Coronary artery (tissue), 2 donors: ENCODE measurements around the gene NUDT16L1.

ENCODE experiments used
- DNase-seq: peaks from one replicate; pipeline ENCODE4 v3.0.0-alpha.2; 2017; ENCODE audit warnings: low spot score
- H3K27ac ChIP-seq, 2 donors: fragments of 200-600 bp; sonication (generic); one replicate each; pipeline ENCODE4 v1.5.1; 2016 to 2019
- H3K4me3 ChIP-seq: fragments of 200-600 bp; sonication (generic); 2 replicates; pipeline ENCODE4 v1.5.1; 2016; ENCODE audit warnings: mild to moderate bottlenecking, moderate library complexity
- TF ChIP-seq, protein P1 (sequence below): fragments of 200-600 bp; sonication (generic); IDR thresholded peaks from one replicate; pipeline ENCODE4 v1.5.1; 2019; ENCODE audit warnings: antibody characterized with exemption

Gene NUDT16L1

DNA sequence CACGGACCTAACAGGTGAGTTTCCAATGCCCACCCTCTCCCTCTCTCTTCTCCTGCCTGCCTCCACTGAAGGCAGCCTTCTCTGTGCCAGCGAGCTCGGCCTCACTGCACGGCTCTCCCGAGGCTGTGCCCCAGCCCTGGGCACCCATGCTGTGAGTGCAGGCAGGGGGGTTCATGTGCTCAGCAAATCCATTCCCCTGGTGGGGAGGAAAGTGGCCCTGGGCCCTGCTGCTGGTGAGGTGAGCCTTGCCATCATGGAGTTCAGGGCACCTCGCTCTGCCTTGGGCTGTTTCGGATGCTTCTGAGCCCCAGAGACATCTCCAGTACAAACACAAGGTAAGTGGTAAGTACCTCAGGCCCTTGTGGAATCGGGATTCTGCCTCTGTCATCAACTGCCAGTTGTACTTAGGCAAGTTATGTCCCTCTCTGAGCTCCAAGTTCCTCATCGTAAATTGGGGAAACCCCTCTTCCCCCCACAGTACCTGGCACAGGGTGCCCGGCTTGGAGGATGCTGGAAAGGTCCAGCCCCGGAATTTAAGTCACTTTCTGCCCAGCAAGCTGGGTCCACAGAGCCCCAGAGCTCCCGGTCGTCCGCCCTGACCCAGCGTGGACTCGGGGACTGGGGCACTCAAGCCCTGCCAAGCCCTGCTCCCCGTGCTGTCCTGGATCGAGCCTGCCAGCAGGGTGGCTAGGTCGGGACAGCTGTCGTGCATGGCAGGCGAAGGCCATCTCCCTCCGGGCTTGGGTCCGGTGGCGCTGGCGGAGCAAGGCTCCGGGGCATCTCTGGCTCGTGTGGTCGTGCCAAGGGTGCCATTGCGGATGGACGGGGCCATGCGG, 684 bp upstream of the NUDT16L1 start:
- H3K27ac ChIP-seq: peak overlapping the region; percentile 58 to 96
- peak overlapping the region; percentile 100 for H3K4me3 ChIP-seq
- DNase-seq: no peak
- TF ChIP-seq, protein P1, sequence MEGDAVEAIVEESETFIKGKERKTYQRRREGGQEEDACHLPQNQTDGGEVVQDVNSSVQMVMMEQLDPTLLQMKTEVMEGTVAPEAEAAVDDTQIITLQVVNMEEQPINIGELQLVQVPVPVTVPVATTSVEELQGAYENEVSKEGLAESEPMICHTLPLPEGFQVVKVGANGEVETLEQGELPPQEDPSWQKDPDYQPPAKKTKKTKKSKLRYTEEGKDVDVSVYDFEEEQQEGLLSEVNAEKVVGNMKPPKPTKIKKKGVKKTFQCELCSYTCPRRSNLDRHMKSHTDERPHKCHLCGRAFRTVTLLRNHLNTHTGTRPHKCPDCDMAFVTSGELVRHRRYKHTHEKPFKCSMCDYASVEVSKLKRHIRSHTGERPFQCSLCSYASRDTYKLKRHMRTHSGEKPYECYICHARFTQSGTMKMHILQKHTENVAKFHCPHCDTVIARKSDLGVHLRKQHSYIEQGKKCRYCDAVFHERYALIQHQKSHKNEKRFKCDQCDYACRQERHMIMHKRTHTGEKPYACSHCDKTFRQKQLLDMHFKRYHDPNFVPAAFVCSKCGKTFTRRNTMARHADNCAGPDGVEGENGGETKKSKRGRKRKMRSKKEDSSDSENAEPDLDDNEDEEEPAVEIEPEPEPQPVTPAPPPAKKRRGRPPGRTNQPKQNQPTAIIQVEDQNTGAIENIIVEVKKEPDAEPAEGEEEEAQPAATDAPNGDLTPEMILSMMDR: no peak

DNA sequence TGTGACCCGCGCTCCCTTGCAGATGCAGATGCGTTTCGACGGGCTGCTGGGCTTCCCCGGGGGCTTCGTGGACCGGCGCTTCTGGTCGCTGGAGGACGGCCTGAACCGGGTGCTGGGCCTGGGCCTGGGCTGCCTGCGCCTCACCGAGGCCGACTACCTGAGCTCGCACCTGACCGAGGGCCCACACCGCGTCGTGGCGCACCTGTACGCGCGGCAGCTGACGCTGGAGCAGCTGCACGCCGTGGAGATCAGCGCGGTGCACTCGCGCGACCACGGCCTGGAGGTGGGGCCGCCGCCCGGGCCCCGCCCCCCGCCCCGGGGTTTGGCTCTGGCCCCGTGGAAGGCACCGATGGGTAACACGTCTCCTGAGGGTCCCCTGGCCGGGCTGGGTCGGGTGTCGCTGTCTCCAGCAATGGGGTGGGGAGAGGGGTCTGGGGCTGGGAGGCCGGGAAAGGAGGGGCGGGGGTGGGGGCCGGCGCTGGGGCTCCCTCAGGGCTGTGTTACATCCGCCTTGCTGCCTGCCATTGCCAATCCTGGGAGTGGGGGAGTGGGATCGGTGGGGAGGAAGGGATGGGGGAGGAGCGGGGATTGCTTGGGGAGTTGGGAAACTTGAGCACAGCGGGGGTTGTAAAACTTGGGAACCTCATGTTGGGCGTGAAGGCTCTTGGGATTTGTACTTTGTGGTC, 737 bp downstream of the NUDT16L1 start:
- H3K4me3 ChIP-seq: peak overlapping the region; percentile 100
- TF ChIP-seq, protein P1: no peak
- H3K27ac ChIP-seq: peak overlapping the region; percentile 80 to 96
- DNase-seq: no peak

DNA sequence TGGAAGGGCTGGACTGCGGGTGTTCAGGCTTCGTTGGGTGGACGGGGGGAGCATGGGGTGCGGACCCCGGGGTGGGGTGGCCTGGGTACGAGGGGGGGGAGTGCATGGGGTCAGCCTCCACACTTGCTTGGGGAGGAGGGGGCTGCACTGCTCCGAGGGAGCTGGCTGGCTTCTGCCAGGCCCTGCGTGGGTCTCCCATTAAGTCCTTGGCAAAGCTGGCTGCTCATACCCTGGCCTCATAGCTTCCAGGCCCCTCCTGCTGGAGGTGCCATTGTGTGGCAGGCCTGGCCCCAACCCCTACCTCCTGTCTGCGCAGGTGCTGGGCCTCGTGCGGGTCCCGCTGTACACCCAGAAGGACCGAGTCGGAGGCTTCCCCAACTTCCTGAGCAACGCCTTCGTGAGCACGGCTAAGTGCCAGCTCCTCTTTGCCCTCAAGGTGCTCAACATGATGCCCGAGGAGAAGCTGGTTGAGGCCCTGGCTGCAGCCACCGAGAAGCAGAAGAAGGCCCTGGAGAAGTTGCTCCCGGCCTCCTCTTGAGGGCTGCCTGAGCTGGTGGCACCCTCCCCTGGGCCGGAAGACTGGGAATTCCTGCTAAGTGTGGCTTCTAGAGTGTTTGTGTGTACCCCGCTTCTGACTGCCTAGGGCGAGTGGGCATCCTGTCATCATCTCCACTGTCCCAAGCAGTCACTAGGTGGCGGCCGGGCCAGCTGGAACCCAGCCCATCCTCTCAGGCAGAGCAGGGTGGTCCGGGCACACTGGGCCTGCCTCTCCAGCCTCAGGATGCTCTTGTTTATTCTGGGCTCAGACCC, 1.5 kb downstream of the NUDT16L1 start:
- no peak for DNase-seq
- TF ChIP-seq, protein P1: no peak
- H3K4me3 ChIP-seq: peak overlapping the region; percentile 100
- peak overlapping the region; percentile 80 to 96 for H3K27ac ChIP-seq

DNA sequence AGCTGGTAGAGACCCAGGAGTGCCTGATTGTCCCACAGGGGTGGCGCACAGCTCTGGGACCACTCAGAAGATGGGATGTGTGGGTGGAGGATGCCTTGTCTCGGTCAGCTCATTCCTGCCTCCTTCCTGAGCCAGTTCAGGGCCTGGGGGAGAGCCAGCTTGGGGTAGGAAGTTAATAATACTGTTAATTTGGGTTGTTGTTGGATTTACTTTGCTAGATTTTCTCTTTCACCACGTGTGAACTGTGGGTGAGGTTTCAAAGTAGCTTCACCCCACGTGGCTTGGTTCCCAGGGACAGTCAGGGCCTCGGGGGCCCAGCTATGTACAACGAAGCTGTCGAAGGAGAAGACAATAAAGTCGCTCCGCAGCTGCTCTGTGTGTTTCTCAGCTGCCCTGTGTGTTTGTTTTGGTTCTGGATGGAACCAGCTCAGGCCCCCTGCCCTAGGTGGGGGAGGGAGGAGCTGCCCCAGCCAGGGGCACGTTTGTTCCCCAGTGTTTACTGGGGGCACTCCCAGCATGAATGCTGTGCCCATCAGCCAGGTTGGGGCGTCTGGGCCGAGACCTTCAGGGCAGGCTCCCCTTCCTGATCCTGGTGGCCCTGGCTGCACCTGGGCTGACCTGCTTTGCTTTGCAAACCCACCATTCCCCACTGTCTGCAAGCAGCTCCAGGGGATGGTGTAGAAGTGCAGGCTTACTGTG, 2.3 kb downstream of the NUDT16L1 start:
- DNase-seq: no peak
- TF ChIP-seq, protein P1: no peak
- Histone ChIP-seq H3K4me3 (no peak overlapping the region), H3K27ac (peak overlapping the region in 1 of 2 donors; percentile 96)

DNA sequence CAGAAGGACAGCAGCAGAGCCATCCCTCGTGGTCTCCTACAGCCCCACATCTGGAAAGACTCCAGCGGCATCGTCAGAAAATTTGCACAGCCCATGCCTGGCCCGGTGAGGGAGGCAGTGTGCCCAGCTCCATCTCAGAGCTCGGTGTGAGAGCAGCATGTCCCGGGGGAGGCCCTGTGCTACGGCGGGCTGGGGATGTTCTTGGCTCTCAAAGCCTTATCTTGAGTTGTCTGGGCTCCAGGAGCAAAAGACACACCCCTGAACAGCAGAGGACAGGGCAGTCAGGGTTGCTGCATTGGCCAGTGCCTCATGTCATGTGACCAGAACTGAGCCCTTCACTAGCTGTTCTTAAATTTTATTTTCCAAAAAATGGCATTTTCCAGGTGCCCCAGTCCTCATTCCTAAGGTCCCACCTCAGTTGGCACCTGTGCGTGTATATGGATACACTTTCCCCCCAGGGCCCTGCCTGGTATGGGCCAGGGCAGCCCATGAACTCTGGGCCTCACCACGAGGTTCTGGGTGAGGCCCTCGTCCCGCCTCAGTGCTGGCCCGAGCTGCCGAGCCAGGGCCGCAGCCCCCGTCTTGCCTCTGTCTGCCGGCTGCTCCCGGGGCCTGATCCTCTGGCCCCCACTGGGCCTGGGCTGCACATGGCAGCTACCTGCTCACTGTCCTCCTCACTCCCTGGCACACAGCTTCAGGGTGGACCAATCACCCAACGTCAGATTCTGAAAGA, 3.0 kb downstream of the NUDT16L1 start:
- peak overlapping the region in 1 of 2 donors; percentile 96 for H3K27ac ChIP-seq
- TF ChIP-seq, protein P1: no peak
- no peak overlapping the region for H3K4me3 ChIP-seq
- DNase-seq: no peak
